ENCODE data around the gene CHN1. TPM values are rescaled to one million over a fixed set of nuclear protein-coding genes. Genes with fewer than 3 reads are reported as not detected.

Gene CHN1
- total RNA-seq, 1 experiment from 2014 or later = 0.41 TPM

DNA sequence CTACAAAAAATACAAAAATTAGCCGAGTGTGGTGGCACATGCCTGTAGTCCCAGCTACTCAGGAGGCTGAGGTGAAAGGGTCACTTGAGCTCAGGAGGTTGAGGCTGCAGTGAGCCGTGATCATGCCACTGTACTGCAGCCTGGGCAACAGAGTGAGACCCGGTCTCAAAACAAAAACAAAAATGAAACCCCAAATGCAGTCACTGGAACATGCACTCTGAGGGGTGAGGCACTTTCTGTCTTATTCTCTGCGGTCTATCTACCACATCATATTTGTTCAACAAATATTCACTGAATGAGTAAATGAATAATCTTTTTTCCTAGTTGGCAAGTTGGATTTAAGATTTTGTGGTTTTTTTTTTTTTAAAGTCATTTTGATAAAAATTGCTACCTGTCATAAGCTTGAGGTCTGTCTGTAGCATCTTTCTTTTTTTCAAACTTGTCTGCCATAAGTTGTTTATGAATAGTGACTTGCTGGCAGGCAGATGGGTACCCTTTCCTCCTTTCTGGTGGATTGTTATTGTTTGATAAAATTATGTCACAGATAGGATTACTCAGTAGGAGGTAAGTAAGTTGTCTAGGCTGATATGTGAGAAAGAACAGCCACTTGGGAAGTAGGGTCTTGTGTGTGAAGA, 252.7 kb downstream of the CHN1 start:
- POLR2A ChIA-PET = no interaction called here
- no TSS peak for BruUV-seq (replicated peaks)
- intact Hi-C loops (cut with micrococcal nuclease; ENCODE audit: unreplicated experiment) = no loop called here
- CTCF ChIA-PET = no interaction called here
- Mint-ChIP-seq H3K36me3 (ENCODE audit: insufficient read depth, unreplicated experiment) (no peaks in the 10 kb centered on the region), H3K9me3 (ENCODE audit: unreplicated experiment) (no peaks in the 10 kb centered on the region), H3K27me3 (ENCODE audit: insufficient read depth, unreplicated experiment) (no peaks in the 10 kb centered on the region), H3K4me3 (ENCODE audit: unreplicated experiment) (no peak overlapping the region), H3K27ac (ENCODE audit: unreplicated experiment) (no peak overlapping the region), H3K4me1 (ENCODE audit: low read depth, unreplicated experiment) (no peaks in the 10 kb centered on the region)
- Histone ChIP-seq H3K9me3 (no peaks in the 10 kb centered on the region), H3K4me1 (peaks cover 8% of the 10 kb centered on the region), H3K36me3 (ENCODE audit: control insufficient read depth, insufficient read depth, low read length) (no peaks in the 10 kb centered on the region), H3K4me3 (ENCODE audit: low read depth, low read length) (no peak overlapping the region), H3K27me3 (replicated peaks; ENCODE audit: control insufficient read depth, insufficient read depth, low read length) (no peaks in the 10 kb centered on the region)
- DNase-seq = no peak
- TF ChIP-seq CTCF (IDR thresholded peaks at IDR 0.05; ENCODE audit: insufficient read depth in 1 of 2, low read depth in 1 of 2, low read length in 1 of 2, severe bottlenecking in 1 of 2, unreplicated experiment in 1 of 2) = no peak

GRCh38 chr2:174750923-174751441, 254.2 kb downstream of the CHN1 start:
- no peak for DNase-seq
- H3K4me1 Mint-ChIP-seq (ENCODE audit: low read depth, unreplicated experiment) = no peaks in the 10 kb centered on the region
- Histone ChIP-seq H3K9me3 (no peaks in the 10 kb centered on the region), H3K4me3 (ENCODE audit: low read depth, low read length) (no peak overlapping the region), H3K27me3 (replicated peaks; ENCODE audit: control insufficient read depth, insufficient read depth, low read length) (no peaks in the 10 kb centered on the region), H3K36me3 (ENCODE audit: control insufficient read depth, insufficient read depth, low read length) (no peaks in the 10 kb centered on the region), H3K4me1 (peaks cover 8% of the 10 kb centered on the region)
- ChIA-PET POLR2A (no interaction called here), CTCF (no interaction called here)
- no TSS peak for BruUV-seq (replicated peaks)
- no peaks in the 10 kb centered on the region for H3K27me3 Mint-ChIP-seq (ENCODE audit: insufficient read depth, unreplicated experiment)
- intact Hi-C loops (cut with micrococcal nuclease; ENCODE audit: unreplicated experiment) = no loop called here
- no peaks in the 10 kb centered on the region for H3K9me3 Mint-ChIP-seq (ENCODE audit: unreplicated experiment)
- H3K36me3 Mint-ChIP-seq (ENCODE audit: insufficient read depth, unreplicated experiment) = no peaks in the 10 kb centered on the region
- H3K27ac Mint-ChIP-seq (ENCODE audit: unreplicated experiment) = no peak overlapping the region
- TF ChIP-seq CTCF (IDR thresholded peaks at IDR 0.05; ENCODE audit: insufficient read depth in 1 of 2, low read depth in 1 of 2, low read length in 1 of 2, severe bottlenecking in 1 of 2, unreplicated experiment in 1 of 2) = no peak
- no peak overlapping the region for H3K4me3 Mint-ChIP-seq (ENCODE audit: unreplicated experiment)

GRCh38 chr2:174749793-174750192, 255.4 kb downstream of the CHN1 start:
- no peaks in the 10 kb centered on the region for H3K36me3 ChIP-seq (ENCODE audit: control insufficient read depth, insufficient read depth, low read length)
- no peaks in the 10 kb centered on the region for H3K27me3 ChIP-seq (replicated peaks; ENCODE audit: control insufficient read depth, insufficient read depth, low read length)
- intact Hi-C loops (cut with micrococcal nuclease; ENCODE audit: unreplicated experiment) = loop anchor here (1.0 to 2.0 kb wide), 3 partner anchors 21 to 236 kb away; no protein-coding TSS in a partner anchor
- Mint-ChIP-seq H3K36me3 (ENCODE audit: insufficient read depth, unreplicated experiment) (no peaks in the 10 kb centered on the region), H3K9me3 (ENCODE audit: unreplicated experiment) (no peaks in the 10 kb centered on the region), H3K4me3 (ENCODE audit: unreplicated experiment) (no peak overlapping the region), H3K27ac (ENCODE audit: unreplicated experiment) (no peak overlapping the region), H3K27me3 (ENCODE audit: insufficient read depth, unreplicated experiment) (no peaks in the 10 kb centered on the region), H3K4me1 (ENCODE audit: low read depth, unreplicated experiment) (no peaks in the 10 kb centered on the region)
- BruUV-seq (replicated peaks) = no TSS peak
- H3K4me3 ChIP-seq (ENCODE audit: low read depth, low read length) = no peak overlapping the region
- TF ChIP-seq CTCF (IDR thresholded peaks at IDR 0.05; ENCODE audit: insufficient read depth in 1 of 2, low read depth in 1 of 2, low read length in 1 of 2, severe bottlenecking in 1 of 2, unreplicated experiment in 1 of 2) = no peak
- ChIA-PET POLR2A (no interaction called here), CTCF (interaction anchor here (0.8 to 2.0 kb wide), 12 partner anchors 9 to 1348 kb away, joined by 3 to 38 read pairs (median 5); partner anchors contain the start of genes CHRNA1 and SCRN3)
- H3K9me3 ChIP-seq = no peaks in the 10 kb centered on the region
- H3K4me1 ChIP-seq = peaks cover 8% of the 10 kb centered on the region
- no peak for DNase-seq
